SK-N-SH treated with all-trans-retinoic acid at 6 μM for 48 hours (cell line): ENCODE results near the gene CNTNAP2.

ENCODE experiments used
- ARNTL ChIP-seq: fragments of 450-650 bp; formaldehyde crosslinking; IDR thresholded peaks from 2 replicates; pipeline ENCODE4 v1.5.0; 2020; ENCODE audit warnings: low read depth, mild to moderate bottlenecking, moderate library complexity, borderline replicate concordance
- ESRRG ChIP-seq: fragments of 250-450 bp; sonication (Bioruptor Pico); IDR thresholded peaks from 2 replicates; pipeline ENCODE4 v1.6.1; 2021; ENCODE audit warnings: mild to moderate bottlenecking
- ISL1 ChIP-seq: fragments of 250-450 bp; sonication (Bioruptor Pico); IDR thresholded peaks from 2 replicates; pipeline ENCODE4 v2.1.2; 2022; ENCODE audit warnings: mild to moderate bottlenecking, moderate library complexity
- TOX ChIP-seq: fragments of 250-450 bp; sonication (Bioruptor Pico); IDR thresholded peaks from 2 replicates; pipeline ENCODE4 v1.8.0; 2021; ENCODE audit warnings: mild to moderate bottlenecking, moderate library complexity, borderline replicate concordance
- ZC3H10 ChIP-seq: fragments of 250-450 bp; sonication (Bioruptor Pico); IDR thresholded peaks from 2 replicates; pipeline ENCODE4 v1.5.1; 2021; ENCODE audit warnings: mild to moderate bottlenecking, moderate library complexity
- ZFP30 ChIP-seq: fragments of 450-650 bp; formaldehyde crosslinking; IDR thresholded peaks from 2 replicates; pipeline ENCODE4 v1.5.0; 2022; ENCODE audit warnings: mild to moderate bottlenecking, moderate library complexity
- TF ChIP-seq, protein P1 (sequence below): fragments of 250-450 bp; sonication (Bioruptor Pico); IDR thresholded peaks from 2 replicates; pipeline ENCODE4 v1.5.1; 2020; ENCODE audit warnings: low read depth, mild to moderate bottlenecking, moderate library complexity
- TF ChIP-seq, protein P2 (sequence below): fragments of 250-450 bp; sonication (Bioruptor Pico); IDR thresholded peaks from 2 replicates; pipeline ENCODE4 v1.8.0; 2020; ENCODE audit warnings: mild to moderate bottlenecking, moderate library complexity, borderline replicate concordance

DNA sequence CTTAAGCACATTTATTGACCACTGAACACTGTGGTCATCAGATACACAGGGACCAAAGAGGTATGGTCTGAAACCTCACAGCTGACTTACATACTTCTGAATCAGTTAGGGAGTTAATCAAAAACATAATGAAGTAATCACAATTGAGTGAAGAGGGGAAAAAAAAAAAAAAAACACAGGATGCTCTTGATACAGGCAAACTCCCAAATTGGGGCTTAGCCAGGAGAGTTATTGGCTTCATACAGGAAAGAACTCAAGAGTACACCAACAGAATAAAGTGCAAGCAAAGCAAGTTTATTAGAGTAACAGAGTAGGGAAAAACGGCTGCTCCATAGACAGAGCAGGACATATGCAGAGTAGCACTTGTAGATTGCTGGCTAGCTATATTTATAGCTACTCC, 917.0 kb downstream of the CNTNAP2 start:
- no peak for TF ChIP-seq ARNTL (CRISPR knock-in tag)
- no peak for TF ChIP-seq TOX
- no peak for TF ChIP-seq ISL1
- no peak for TF ChIP-seq ZFP30 (CRISPR knock-in tag)
- TF ChIP-seq, protein P1, sequence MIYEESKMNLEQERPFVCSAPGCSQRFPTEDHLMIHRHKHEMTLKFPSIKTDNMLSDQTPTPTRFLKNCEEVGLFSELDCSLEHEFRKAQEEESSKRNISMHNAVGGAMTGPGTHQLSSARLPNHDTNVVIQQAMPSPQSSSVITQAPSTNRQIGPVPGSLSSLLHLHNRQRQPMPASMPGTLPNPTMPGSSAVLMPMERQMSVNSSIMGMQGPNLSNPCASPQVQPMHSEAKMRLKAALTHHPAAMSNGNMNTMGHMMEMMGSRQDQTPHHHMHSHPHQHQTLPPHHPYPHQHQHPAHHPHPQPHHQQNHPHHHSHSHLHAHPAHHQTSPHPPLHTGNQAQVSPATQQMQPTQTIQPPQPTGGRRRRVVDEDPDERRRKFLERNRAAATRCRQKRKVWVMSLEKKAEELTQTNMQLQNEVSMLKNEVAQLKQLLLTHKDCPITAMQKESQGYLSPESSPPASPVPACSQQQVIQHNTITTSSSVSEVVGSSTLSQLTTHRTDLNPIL (CRISPR knock-in tag), result no peak
- TF ChIP-seq ZC3H10 (CRISPR knock-in tag), result no peak
- no peak for TF ChIP-seq ESRRG (CRISPR knock-in tag)
- TF ChIP-seq, protein P2, sequence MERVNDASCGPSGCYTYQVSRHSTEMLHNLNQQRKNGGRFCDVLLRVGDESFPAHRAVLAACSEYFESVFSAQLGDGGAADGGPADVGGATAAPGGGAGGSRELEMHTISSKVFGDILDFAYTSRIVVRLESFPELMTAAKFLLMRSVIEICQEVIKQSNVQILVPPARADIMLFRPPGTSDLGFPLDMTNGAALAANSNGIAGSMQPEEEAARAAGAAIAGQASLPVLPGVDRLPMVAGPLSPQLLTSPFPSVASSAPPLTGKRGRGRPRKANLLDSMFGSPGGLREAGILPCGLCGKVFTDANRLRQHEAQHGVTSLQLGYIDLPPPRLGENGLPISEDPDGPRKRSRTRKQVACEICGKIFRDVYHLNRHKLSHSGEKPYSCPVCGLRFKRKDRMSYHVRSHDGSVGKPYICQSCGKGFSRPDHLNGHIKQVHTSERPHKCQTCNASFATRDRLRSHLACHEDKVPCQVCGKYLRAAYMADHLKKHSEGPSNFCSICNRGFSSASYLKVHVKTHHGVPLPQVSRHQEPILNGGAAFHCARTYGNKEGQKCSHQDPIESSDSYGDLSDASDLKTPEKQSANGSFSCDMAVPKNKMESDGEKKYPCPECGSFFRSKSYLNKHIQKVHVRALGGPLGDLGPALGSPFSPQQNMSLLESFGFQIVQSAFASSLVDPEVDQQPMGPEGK (CRISPR knock-in tag), result no peak
